Activated T-helper 17 cell treated with anti-CD3 and anti-CD28 coated beads, Interleukin-2, amount 50 U/mL, for 72 hours (primary cell): Measurements from ENCODE around the gene HPSE2. TPM values are rescaled to one million over a fixed set of nuclear protein-coding genes. Genes with fewer than 3 reads are reported as not detected.
"Not testable (repeated sequence)": the region's sequence is repeated elsewhere in the genome, so short reads cannot be mapped to it uniquely, and the experiment has no call there.

ENCODE experiments used
- ATAC-seq: fragments of 150-1000 bp; cut with Tn5 transposase; replicated peaks from 2 replicates; pipeline ENCODE4 v1.10.0; 2021; ENCODE audit warnings: mild to moderate bottlenecking, moderate library complexity
- H3K27ac Mint-ChIP-seq: one replicate; pipeline ENCODE4 v1.8.0; 2022; ENCODE audit warnings: mixed read lengths
- H3K27me3 Mint-ChIP-seq: one replicate; pipeline ENCODE4 v1.8.0; 2022; ENCODE audit warnings: mixed read lengths
- H3K36me3 Mint-ChIP-seq: one replicate; pipeline ENCODE4 v1.8.0; 2022; ENCODE audit warnings: low read depth, mild to moderate bottlenecking, mixed read lengths
- H3K4me1 Mint-ChIP-seq: one replicate; pipeline ENCODE4 v1.8.0; 2022; ENCODE audit warnings: mixed read lengths
- H3K4me3 Mint-ChIP-seq: one replicate; pipeline ENCODE4 v1.8.0; 2022; ENCODE audit warnings: mild to moderate bottlenecking, mixed read lengths
- H3K9me3 Mint-ChIP-seq: one replicate; pipeline ENCODE4 v1.8.0; 2022; ENCODE audit warnings: mixed read lengths
- total RNA-seq, 2 donors: library from RNA; stranded (reverse); gene quantifications; one replicate each; pipeline ENCODE4 v1.2.3, GENCODE V29; 2022

The HPSE2 gene
- total RNA-seq, 2 donors from 2014 or later, result not detected

GRCh38 chr10:99005254-99005653 lies 230.4 kb downstream of the HPSE2 start:
- no peaks in the 10 kb centered on the region for H3K36me3 Mint-ChIP-seq
- peaks cover 18% of the 10 kb centered on the region for H3K9me3 Mint-ChIP-seq
- ATAC-seq, result no peak
- H3K4me1 Mint-ChIP-seq, result no peaks in the 10 kb centered on the region
- H3K27ac Mint-ChIP-seq, result no peak overlapping the region
- H3K27me3 Mint-ChIP-seq, result no peaks in the 10 kb centered on the region
- no peak overlapping the region for H3K4me3 Mint-ChIP-seq

GRCh38 chr10:99004738-99005137 lies 230.9 kb downstream of the HPSE2 start:
- Mint-ChIP-seq H3K36me3 (no peaks in the 10 kb centered on the region), H3K27me3 (no peaks in the 10 kb centered on the region), H3K27ac (no peak overlapping the region)

GRCh38 chr10:99002392-99002791 lies 233.3 kb downstream of the HPSE2 start:
- no peak for ATAC-seq
- no peak overlapping the region for H3K27ac Mint-ChIP-seq
- H3K4me1 Mint-ChIP-seq, result no peaks in the 10 kb centered on the region
- no peaks in the 10 kb centered on the region for H3K36me3 Mint-ChIP-seq
- peaks cover 18% of the 10 kb centered on the region for H3K9me3 Mint-ChIP-seq
- no peak overlapping the region for H3K4me3 Mint-ChIP-seq
- no peaks in the 10 kb centered on the region for H3K27me3 Mint-ChIP-seq

More at GRCh38 chr10:99004738-99005137, 230.9 kb downstream of the HPSE2 start:
- H3K4me1 Mint-ChIP-seq, result no peaks in the 10 kb centered on the region
- H3K4me3 Mint-ChIP-seq, result no peak overlapping the region
- ATAC-seq, result no peak
- peaks cover 18% of the 10 kb centered on the region for H3K9me3 Mint-ChIP-seq

GRCh38 chr10:98997596-98997995 lies 238.1 kb downstream of the HPSE2 start:
- no peaks in the 10 kb centered on the region for H3K9me3 Mint-ChIP-seq
- no peaks in the 10 kb centered on the region for H3K36me3 Mint-ChIP-seq
- H3K4me1 Mint-ChIP-seq, result no peaks in the 10 kb centered on the region
- no peak for ATAC-seq
- H3K27ac Mint-ChIP-seq, result no peak overlapping the region
- no peak overlapping the region for H3K4me3 Mint-ChIP-seq
- no peaks in the 10 kb centered on the region for H3K27me3 Mint-ChIP-seq

- no peaks in the 10 kb centered on the region for H3K27me3 Mint-ChIP-seq
- no peaks in the 10 kb centered on the region for H3K36me3 Mint-ChIP-seq
- no peak for ATAC-seq
- no peaks in the 10 kb centered on the region for H3K4me1 Mint-ChIP-seq
- H3K27ac Mint-ChIP-seq, result no peak overlapping the region
- H3K4me3 Mint-ChIP-seq, result no peak overlapping the region
- H3K9me3 Mint-ChIP-seq, result no peaks in the 10 kb centered on the region
These were observed 241.6 kb downstream of the HPSE2 start for GRCh38 chr10:98994030-98994429.

GRCh38 chr10:98983751-98984150 lies 251.9 kb downstream of the HPSE2 start:
- H3K36me3 Mint-ChIP-seq, ATAC-seq, H3K9me3 Mint-ChIP-seq, H3K4me3 Mint-ChIP-seq, H3K4me1 Mint-ChIP-seq, H3K27me3 Mint-ChIP-seq, H3K27ac Mint-ChIP-seq: not testable (repeated sequence)

GRCh38 chr10:98980353-98980752 lies 255.3 kb downstream of the HPSE2 start:
- H3K36me3 Mint-ChIP-seq, result no peaks in the 10 kb centered on the region
- no peaks in the 10 kb centered on the region for H3K27me3 Mint-ChIP-seq
- no peak for ATAC-seq
- H3K9me3 Mint-ChIP-seq, result peaks cover 3% of the 10 kb centered on the region
- no peaks in the 10 kb centered on the region for H3K4me1 Mint-ChIP-seq
- H3K4me3 Mint-ChIP-seq, result no peak overlapping the region
- H3K27ac Mint-ChIP-seq, result no peak overlapping the region

GRCh38 chr10:98971464-98971863 lies 264.2 kb downstream of the HPSE2 start:
- Mint-ChIP-seq H3K36me3 (no peaks in the 10 kb centered on the region), H3K9me3 (peaks cover 4% of the 10 kb centered on the region), H3K4me3 (no peak overlapping the region), H3K27ac (no peak overlapping the region), H3K27me3 (no peaks in the 10 kb centered on the region), H3K4me1 (no peaks in the 10 kb centered on the region)
- ATAC-seq, result no peak

GRCh38 chr10:98967601-98968000 lies 268.1 kb downstream of the HPSE2 start:
- H3K27ac Mint-ChIP-seq, result no peak overlapping the region
- no peaks in the 10 kb centered on the region for H3K27me3 Mint-ChIP-seq
- no peak overlapping the region for H3K4me3 Mint-ChIP-seq
- no peaks in the 10 kb centered on the region for H3K36me3 Mint-ChIP-seq
- peaks cover 7% of the 10 kb centered on the region for H3K9me3 Mint-ChIP-seq
- no peaks in the 10 kb centered on the region for H3K4me1 Mint-ChIP-seq
- no peak for ATAC-seq

- Mint-ChIP-seq H3K9me3 (peaks cover 7% of the 10 kb centered on the region), H3K4me1 (no peaks in the 10 kb centered on the region), H3K27ac (no peak overlapping the region), H3K27me3 (no peaks in the 10 kb centered on the region), H3K4me3 (no peak overlapping the region), H3K36me3 (no peaks in the 10 kb centered on the region)
- ATAC-seq, result no peak
These were observed 272.0 kb downstream of the HPSE2 start for GRCh38 chr10:98963608-98964007.

- ATAC-seq, result no peak
- H3K4me1 Mint-ChIP-seq, result no peaks in the 10 kb centered on the region
- peaks cover 5% of the 10 kb centered on the region for H3K9me3 Mint-ChIP-seq
- no peak overlapping the region for H3K4me3 Mint-ChIP-seq
- H3K27ac Mint-ChIP-seq, result no peak overlapping the region
- no peaks in the 10 kb centered on the region for H3K27me3 Mint-ChIP-seq
- H3K36me3 Mint-ChIP-seq, result no peaks in the 10 kb centered on the region
These were observed 276.3 kb downstream of the HPSE2 start for GRCh38 chr10:98959379-98959778.

- no peak overlapping the region for H3K4me3 Mint-ChIP-seq
- H3K9me3 Mint-ChIP-seq, result peaks cover 4% of the 10 kb centered on the region
- no peaks in the 10 kb centered on the region for H3K27me3 Mint-ChIP-seq
- no peak for ATAC-seq
- H3K4me1 Mint-ChIP-seq, result no peaks in the 10 kb centered on the region
- no peak overlapping the region for H3K27ac Mint-ChIP-seq
- no peaks in the 10 kb centered on the region for H3K36me3 Mint-ChIP-seq
These were observed 277.9 kb downstream of the HPSE2 start for GRCh38 chr10:98957801-98958200.

GRCh38 chr10:98956576-98957260 lies 278.9 kb downstream of the HPSE2 start:
- Mint-ChIP-seq H3K4me3 (no peak overlapping the region), H3K36me3 (no peaks in the 10 kb centered on the region)

GRCh38 chr10:98953251-98953650 lies 282.4 kb downstream of the HPSE2 start:
- no peak for ATAC-seq
- Mint-ChIP-seq H3K9me3 (peaks cover 4% of the 10 kb centered on the region), H3K4me3 (no peak overlapping the region), H3K27ac (no peak overlapping the region), H3K36me3 (no peaks in the 10 kb centered on the region), H3K4me1 (no peaks in the 10 kb centered on the region), H3K27me3 (peaks cover 4% of the 10 kb centered on the region)

More at GRCh38 chr10:98956576-98957260, 278.9 kb downstream of the HPSE2 start:
- no peak for ATAC-seq
- Mint-ChIP-seq H3K27me3 (peaks cover 4% of the 10 kb centered on the region), H3K9me3 (peaks cover 4% of the 10 kb centered on the region), H3K27ac (no peak overlapping the region), H3K4me1 (no peaks in the 10 kb centered on the region)

- no peak for ATAC-seq
- Mint-ChIP-seq H3K4me1 (no peaks in the 10 kb centered on the region), H3K9me3 (peaks cover 6% of the 10 kb centered on the region), H3K4me3 (no peak overlapping the region), H3K27me3 (peaks cover 4% of the 10 kb centered on the region), H3K27ac (no peak overlapping the region), H3K36me3 (no peaks in the 10 kb centered on the region)
These were observed 284.2 kb downstream of the HPSE2 start for GRCh38 chr10:98951269-98952000.
